Epidermal melanocyte (primary cell): ENCODE results near the gene KY.

ENCODE experiments used
- DNase-seq: peaks from one replicate; pipeline ENCODE4 v3.0.0; 2011; ENCODE audit warnings: low spot score; ENCODE audit not compliant: insufficient read length

KY gene

GRCh38 chr3:134675726-134676256, 25.0 kb upstream of the KY start:
- no peak for DNase-seq

DNA sequence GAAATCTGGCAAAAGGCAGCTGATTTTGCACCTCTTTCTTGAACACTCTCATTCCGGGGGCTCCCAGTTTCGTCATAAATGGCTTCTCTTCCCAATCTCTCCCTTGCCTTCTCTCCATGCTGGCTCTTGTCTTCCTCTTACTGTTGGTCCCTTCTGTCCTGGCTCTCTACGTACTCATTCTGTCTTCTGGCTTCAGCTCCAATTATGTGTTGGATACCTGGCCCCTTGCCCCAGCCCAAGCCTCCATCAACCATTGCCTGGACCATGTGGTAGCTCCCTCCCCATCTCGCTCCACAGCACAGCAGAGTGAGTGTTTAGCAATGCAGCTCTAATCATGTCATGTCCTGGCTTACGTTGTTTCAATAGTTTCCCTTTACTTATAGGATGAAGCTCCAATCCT, 21.7 kb upstream of the KY start:
- DNase-seq = no peak

GRCh38 chr3:134667956-134668355, 17.1 kb upstream of the KY start:
- DNase-seq = no peak

DNA sequence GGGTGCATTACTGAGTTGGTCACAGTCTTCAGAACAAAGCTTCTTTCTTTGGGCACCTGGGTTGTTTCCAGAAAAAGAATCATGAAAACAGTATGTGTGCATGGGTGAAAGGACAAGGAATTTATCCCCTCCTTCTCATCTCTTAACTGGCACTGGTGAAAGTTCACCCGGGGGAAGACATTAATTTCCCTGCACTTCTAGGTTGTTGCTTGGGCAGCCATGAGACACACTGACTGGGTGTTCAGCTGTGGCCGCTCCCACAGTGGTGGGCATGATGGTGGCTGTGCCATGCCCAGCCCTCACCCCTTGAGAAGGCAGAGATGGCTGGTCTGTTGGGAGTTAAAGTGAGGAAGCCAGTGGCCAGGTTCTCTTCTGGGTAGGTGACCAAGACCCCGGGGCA, 16.6 kb upstream of the KY start:
- DNase-seq = no peak

DNA sequence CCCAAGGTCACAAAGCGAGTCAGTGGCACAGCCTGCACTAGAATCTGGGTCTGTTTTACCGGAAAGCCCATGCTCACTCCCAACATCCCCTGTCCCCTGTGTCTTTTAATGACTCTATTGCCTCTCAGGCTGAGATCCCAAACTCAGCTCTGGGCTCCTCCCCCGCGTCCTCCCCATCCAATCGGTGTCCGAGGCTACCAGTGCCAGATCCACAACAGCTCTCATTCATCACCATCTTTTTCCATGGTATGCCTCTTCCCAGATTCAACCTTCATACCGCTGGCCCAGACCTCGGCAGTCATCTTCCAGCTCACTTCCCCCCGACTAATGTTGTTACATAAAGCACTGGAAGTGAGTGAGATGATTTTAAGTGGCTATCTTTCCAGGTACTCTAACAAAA, 16.1 kb upstream of the KY start:
- no peak for DNase-seq

GRCh38 chr3:134666466-134666865, 15.6 kb upstream of the KY start:
- DNase-seq = no peak

GRCh38 chr3:134666052-134666451, 15.2 kb upstream of the KY start:
- DNase-seq = no peak

DNA sequence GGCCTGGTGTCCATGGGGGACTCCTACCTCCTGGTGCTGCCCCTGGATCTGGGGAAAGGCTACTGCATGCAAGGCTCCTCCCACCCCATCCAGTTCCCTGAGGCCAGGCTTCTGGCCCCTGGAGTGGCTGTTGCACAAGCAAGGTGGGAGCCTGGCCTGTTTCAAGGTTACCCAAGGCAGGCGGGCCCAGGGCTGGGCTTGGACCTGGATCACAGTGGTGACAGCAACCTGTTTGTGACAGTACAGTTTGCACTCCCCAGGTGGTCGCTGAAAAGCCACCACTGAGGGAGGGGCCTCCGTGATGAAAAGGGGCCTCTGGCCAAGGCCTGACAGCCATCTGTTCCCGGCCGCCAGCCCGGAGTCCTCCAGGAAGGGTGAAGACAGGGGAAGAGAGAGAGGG, 14.4 kb upstream of the KY start:
- no peak for DNase-seq

DNA sequence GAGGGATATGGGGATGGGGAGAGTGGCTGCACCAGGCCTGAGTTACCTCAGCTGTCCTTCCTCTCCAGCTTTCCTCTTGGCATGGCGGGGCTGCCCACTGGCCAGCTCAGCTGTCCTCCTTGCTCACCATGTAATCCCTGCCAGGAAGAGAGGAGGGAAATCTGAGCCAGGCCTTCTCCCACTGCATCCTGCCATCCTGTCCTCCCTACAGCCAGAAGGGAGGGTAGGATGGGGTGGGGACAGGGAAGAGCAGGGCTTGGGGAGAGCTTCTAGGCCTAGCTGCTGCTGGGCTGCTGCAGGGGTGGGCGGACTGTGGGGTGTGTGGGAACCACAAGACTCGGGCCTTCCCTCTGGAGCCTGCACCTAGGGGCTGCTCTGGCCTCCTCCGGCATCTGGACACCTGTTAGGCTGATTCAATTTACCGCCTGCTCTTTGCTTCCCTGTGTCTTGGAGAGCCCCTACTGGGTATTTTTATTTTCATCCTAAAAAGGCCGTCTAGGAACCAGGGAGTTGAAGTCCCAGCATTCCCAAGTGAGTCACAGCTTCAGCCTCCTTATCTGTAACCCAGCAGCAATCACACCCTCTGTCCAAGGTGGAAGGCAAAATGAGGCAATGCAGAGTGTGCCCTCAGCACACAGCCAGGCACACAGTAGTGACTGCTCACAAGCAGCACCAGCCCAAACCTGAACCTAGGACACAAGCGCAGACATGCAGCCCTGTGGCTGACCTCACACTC, 13.1 kb upstream of the KY start:
- no peak for DNase-seq

DNA sequence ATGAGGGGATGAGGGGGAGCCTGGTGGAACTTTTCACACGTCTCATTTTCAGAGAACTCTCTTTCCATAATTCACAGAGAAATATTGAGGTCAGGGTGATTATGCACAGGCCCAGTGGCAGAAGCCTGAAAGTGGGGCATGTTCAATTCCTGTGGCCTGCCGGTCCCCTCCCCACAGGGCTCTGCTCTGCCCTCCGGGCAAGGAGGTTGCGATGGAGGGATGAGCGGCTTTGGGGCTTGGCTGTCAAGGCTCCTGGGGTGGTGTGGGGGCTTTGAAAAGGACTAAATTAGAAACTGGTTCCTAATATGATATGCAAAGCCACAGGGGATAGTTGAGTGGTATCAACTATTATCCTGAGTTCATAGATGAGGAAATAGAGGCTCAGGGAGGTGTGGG, 9.2 kb upstream of the KY start:
- no peak for DNase-seq

DNA sequence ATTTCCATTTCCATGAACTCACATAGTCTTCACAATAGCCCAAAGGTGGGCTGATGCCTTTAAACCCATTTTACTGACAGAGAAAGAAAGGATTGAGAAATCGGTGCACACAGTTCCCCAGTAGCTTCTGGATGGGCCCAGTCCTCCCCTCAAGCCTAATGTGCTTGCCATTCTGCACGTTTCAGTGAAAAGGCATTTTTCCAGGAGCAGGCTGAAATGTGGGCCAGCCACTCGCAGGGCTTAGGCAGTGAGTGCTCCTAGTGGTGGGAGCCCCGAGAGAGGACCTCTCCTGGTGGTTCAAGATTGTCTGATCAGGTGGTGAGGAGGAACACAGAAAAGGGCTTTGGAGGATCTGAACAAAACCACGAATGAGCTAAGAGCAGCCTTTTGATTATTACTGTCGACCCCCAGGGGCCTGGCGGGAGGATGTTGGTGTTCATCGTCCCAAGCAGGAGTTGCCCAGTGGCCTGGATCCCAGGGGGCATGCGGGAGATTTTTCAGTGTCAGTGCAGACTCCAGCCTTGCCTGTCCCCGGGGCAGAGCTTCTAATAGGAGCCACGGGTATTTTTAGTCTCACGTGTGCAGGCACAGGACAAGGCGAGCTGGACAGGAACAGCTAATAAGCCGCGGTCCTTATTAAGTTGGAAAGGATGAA, 8.7 kb upstream of the KY start:
- no peak for DNase-seq

DNA sequence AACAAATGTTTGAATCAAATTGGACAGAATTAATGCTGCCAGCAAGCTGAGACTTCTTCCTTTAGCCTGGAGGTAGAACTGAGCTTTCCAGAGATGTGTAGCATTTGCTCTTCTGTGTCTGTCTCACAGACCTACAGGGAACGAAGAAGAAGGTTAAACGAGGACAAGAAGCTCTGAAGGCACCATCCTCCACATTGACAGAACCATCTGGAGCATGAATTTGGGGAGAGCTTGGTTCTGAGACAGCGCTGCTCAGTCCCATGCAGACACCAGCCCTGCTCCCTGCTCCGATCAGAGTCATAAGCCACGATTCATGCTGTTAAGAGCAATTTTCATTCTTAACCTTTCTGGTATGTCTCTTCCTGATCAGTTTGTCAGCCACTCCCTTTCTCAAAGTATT, 7.7 kb upstream of the KY start:
- no peak for DNase-seq

DNA sequence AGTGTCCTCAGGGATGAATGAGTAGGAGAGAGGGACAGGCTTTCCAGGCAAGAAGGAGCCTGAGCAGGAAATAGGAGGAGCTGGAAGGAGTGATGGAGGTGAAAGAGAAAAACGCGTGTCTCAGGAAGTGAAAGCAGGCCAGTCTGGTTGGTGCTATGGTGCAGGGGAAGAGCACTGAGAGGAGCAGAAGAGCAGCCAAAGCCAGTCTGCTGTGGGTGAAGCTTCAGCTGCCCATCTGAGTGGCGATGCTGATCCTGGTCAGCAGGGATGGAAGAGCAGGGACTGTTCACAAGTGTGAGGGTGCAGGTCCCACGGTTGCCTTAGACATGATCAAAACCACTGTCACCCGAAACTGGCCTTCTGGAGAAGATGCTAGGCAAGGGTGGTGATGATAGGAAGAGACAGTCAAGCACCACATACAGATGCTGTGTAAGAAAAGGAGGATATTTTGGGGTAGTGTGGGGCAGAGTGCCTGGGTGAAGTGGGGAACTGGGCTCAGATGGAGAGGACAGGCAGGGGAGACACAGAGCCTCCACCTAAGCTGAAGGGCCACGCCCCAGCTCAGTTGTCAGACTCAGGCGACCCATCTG, 5.5 kb upstream of the KY start:
- DNase-seq = no peak

DNA sequence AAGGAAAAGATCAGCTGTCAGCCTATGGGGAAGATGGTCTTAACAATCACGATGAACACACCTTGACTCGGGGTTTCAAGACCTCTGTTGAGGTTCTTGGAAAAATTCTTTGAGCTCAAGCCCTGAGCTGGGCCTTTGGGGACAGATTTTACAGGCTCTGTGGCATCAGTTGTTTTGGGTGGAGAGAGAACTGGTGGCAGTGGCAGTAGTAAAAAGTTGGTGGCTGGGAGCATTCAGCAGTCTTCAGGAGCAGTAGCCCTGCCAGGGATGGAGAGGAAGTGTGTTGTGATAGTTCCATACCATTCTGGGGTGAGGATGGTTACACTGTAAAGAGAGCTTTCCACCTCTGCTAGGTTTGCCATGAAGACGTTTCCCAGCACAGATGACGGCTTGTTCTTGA, 4.9 kb upstream of the KY start:
- DNase-seq = no peak

GRCh38 chr3:134654031-134654430, 3.2 kb upstream of the KY start:
- DNase-seq = no peak

GRCh38 chr3:134652886-134653630, 2.2 kb upstream of the KY start:
- DNase-seq = no peak

DNA sequence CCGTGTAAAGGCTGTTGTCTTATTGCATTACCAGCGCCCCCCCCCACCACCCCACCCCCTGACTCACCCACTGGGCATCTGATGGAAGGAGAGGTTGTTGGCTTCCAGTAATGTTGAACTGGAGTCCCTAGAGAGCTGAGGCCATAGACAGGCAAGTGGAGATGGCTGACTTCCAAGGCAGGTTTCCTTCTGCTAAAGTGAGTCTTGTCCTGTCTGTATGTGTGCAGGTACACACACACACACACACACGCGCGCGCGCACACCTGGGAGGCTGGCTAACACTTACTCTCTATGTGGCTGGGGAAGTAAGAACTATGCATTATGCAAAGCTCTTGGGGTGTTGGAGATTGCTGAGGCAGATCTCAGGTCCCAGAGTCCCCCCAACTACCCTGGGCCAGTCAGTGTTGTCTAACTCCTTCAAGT, 1.6 kb upstream of the KY start:
- no peak for DNase-seq

- no peak for DNase-seq
Observed at GRCh38 chr3:134651347-134652041, 672 bp upstream of the KY start.

DNA sequence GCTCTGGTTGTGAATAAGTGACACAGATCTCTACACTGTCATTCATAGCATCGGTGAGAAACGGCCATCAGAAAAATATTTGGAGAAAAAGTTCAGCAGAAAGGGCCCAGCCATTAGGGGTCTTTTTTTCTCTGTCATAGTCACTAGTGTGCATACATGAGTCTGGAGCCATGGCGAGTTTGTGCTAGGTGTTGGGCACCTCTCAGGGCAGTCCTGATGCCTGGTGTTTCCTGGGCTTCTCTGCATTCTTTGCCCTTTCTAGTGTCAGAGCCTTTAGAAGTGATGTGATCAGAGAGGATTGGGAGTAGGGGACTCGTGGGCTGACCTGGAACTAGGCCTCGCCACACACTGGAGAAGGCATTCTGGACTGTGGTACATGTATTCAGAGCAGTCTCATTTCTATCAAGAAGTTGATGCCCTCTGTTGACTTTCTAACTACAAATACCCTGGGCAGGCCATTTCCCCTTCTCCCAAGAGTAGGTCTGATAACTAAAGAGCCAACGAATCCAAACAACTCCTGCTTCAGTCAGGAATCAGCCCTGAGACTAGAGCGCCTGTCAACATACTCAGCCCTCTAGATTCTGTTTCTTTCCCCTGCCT, 1.6 kb downstream of the KY start:
- DNase-seq = no peak

DNA sequence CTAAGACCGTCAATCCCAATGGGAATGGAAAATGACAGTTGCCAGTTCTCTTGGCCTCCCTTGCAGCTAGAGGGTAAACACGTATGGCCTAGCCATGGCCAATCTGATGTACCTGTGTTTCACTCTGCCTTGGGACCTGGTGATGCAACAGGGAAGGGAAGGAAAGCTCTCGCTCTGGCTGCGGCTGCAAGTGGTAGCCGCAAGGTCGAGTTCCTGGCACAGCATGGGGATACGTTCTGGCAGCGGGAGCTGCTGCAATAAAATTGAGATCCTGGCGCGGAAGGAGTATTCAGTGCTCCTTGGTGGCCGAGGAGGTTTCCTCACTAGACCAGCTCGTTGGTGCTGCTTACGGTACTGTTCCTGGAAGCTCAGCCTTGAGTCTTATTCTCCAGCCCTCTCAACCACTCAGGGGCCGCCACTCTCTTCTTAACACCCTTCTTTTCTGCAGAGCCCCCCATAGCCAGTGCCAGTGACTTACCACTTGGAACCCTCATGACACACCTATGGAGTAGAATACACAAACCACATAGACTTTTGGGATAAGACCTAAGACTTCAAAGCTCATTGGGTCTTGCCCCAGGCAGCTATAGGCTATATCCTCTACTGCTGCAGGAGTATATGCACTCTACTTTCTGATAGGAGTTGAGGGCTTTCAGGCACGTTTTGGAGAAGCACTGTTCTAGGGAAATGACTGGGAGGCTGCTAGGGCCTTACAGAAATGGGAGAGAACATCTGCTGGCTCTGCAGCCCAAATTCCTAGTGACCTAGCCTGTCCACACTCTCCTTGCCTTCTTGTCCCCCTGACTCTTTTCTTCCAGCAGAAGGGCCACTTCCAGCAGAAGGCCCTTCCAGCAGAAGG, 2.7 kb downstream of the KY start:
- DNase-seq = no peak
